Measurements from ENCODE around the gene PDP2.

Gene PDP2

GRCh38 chr16:66888647-66889615 is 8.6 kb downstream of the PDP2 start:
- no peak for TF ChIP-seq SIN3A (IDR thresholded peaks at IDR 0.05; ENCODE audit: borderline replicate concordance, insufficient read depth, low read length)
- no peak for TF ChIP-seq TAF1 (IDR thresholded peaks at IDR 0.05; ENCODE audit: borderline replicate concordance, insufficient read depth, low read length)
- no peak for TF ChIP-seq POLR2AphosphoS5 (IDR thresholded peaks at IDR 0.05; ENCODE audit: low read depth, low read length)
- TF ChIP-seq REST (IDR thresholded peaks at IDR 0.05; ENCODE audit: insufficient read depth in 1 of 2, low read depth in 2 of 2, low read length in 2 of 2), result no peak
- no peak for TF ChIP-seq FOXP2 (optimal IDR thresholded peaks at IDR 0.05; ENCODE audit: borderline replicate concordance, extremely low read depth, extremely low read length, insufficient read depth)

GRCh38 chr16:66889622-66890021 is 9.3 kb downstream of the PDP2 start:
- TF ChIP-seq REST (IDR thresholded peaks at IDR 0.05; ENCODE audit: insufficient read depth in 1 of 2, low read depth in 2 of 2, low read length in 2 of 2) (no peak), SIN3A (IDR thresholded peaks at IDR 0.05; ENCODE audit: borderline replicate concordance, insufficient read depth, low read length) (no peak), FOXP2 (optimal IDR thresholded peaks at IDR 0.05; ENCODE audit: borderline replicate concordance, extremely low read depth, extremely low read length, insufficient read depth) (no peak)

DNA sequence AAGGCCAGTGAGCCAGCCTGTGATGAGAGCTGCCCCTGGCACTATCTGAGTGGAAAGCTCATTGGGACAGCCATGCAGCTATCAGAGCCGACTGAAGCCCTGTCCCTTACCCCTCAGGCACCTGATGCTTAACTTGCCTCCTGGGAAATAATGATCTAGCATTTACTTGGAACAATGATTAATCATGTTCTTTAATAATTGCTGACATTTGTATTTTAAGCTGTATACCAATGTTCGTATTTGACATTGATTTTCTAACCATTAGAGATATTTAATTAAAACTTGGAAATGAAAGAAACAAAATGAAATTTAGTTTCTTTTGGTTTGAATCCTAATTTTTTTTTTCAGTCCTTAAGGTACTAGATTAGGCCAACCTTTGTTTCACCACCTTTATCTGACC is 10.5 kb downstream of the PDP2 start:
- TF ChIP-seq TAF1 (IDR thresholded peaks at IDR 0.05; ENCODE audit: borderline replicate concordance, insufficient read depth, low read length) (no peak), REST (IDR thresholded peaks at IDR 0.05; ENCODE audit: insufficient read depth in 1 of 2, low read depth in 2 of 2, low read length in 2 of 2) (no peak), SIN3A (IDR thresholded peaks at IDR 0.05; ENCODE audit: borderline replicate concordance, insufficient read depth, low read length) (no peak), FOXP2 (optimal IDR thresholded peaks at IDR 0.05; ENCODE audit: borderline replicate concordance, extremely low read depth, extremely low read length, insufficient read depth) (no peak), POLR2AphosphoS5 (IDR thresholded peaks at IDR 0.05; ENCODE audit: low read depth, low read length) (no peak)

DNA sequence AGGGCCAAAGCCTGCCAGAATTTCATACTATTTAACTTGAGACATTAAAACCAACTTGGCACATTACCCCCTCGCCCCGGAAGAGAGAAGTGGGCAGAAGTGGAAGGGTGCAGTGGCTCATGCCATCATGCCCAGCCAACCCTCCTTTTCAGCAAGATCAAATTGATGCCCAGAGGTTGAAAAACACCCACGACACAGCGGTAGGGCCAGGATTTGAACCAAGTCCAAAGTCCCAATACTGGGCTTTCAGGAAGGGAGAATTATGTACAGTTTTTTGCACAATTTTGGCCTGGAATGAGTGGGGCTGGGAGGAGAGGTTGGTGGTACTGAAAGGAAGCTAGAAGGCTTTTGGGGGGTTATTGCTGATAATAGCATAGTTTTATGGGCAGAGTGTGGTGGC is 11.0 kb downstream of the PDP2 start:
- TF ChIP-seq SIN3A (IDR thresholded peaks at IDR 0.05; ENCODE audit: borderline replicate concordance, insufficient read depth, low read length), result no peak
- no peak for TF ChIP-seq FOXP2 (optimal IDR thresholded peaks at IDR 0.05; ENCODE audit: borderline replicate concordance, extremely low read depth, extremely low read length, insufficient read depth)
- TF ChIP-seq POLR2AphosphoS5 (IDR thresholded peaks at IDR 0.05; ENCODE audit: low read depth, low read length), result no peak
- TF ChIP-seq TAF1 (IDR thresholded peaks at IDR 0.05; ENCODE audit: borderline replicate concordance, insufficient read depth, low read length), result no peak
- TF ChIP-seq REST (IDR thresholded peaks at IDR 0.05; ENCODE audit: insufficient read depth in 1 of 2, low read depth in 2 of 2, low read length in 2 of 2), result no peak

Measured in PFSK-1 (cell line).